Head of caudate nucleus (tissue), 42 donors: ENCODE measurements around the gene HOXB5.

Experiments
- DNase-seq, 42 donors: peaks; one replicate each; pipeline versions ENCODE4 v3.0.0 to v3.0.0-alpha.2; 2020 to 2021; ENCODE audit warnings: mixed read lengths in 7 of 42
- intact Hi-C: fragments of 100-400 bp; cut with DNase I; formaldehyde crosslinking; loops from one replicate; pipeline ENCODE4 v1.15.0; 2022

HOXB5 gene

GRCh38 chr17:48595278-48595999, 1.9 kb upstream of the HOXB5 start:
- intact Hi-C loops, result no loop called here
- no peak for DNase-seq

DNA sequence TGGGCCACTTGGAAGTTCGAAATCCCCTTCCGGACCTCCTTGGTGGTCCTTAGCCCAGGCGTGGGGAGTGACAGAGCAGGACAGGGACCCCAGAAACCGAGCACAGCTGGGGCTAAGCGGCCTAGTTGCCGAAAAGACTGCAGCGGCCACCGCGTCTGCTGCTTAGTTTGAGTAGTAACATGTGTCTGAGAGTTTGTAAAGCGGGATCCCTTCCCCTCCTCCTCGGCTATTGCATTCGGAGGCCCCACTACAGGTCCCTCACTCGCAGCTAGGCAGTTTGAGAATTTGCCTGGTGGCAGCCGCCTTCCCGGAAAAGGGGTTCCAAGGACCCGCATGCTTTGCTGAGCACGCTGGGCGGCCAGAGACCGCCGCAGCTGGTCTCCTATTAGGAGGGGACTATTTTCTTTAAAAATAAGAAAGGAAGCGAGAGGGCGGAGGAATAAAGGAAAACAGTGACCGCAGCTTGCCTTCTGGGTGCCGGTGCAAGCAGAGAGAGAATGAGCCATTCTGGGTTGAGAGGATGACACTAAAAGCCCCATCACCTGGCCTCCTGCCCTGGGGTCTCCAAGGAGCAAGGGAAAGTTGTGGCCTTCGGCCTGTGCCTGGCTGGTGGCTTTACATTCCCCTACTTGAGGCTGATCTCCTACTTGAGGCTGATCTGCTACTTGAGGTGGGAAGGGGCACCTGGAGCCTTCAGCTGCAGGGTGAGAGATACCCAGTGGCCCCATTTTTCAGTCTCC, 1.1 kb upstream of the HOXB5 start:
- DNase-seq, result no peak
- intact Hi-C loops, result no loop called here

- peak in 15 of 42 donors; percentile 8 to 62 (median 33) for DNase-seq
- intact Hi-C loops, result no loop called here
Measured at GRCh38 chr17:48593840-48594537, 410 bp upstream of the HOXB5 start.

- intact Hi-C loops, result no loop called here
- DNase-seq, result no peak
Measured at GRCh38 chr17:48592577-48592976, 1.0 kb downstream of the HOXB5 start.

DNA sequence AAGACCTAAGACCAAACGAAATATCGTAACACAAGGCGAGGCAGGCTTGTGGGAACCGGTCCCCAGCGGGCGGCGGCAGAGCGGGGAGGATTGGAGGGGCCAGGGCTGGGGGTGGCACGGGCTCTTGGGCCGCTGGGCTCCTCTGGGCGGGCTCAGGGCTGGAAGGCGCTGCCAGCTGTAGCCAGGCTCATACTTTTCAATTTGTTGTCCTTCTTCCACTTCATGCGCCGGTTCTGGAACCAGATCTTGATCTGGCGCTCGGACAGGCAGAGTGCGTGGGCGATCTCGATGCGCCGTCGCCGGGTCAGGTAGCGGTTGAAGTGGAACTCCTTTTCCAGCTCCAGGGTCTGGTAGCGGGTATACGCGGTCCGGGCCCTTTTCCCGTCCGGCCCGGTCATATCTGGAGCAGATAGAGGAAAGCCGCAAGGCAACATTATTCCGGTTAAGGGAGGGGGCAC, 1.5 kb downstream of the HOXB5 start:
- intact Hi-C loops, result no loop called here
- DNase-seq, result no peak

- DNase-seq, result no peak
- intact Hi-C loops, result no loop called here
Measured at GRCh38 chr17:48591255-48592056, 2.1 kb downstream of the HOXB5 start.

GRCh38 chr17:48590607-48591161, 2.9 kb downstream of the HOXB5 start:
- intact Hi-C loops, result no loop called here
- no peak for DNase-seq

DNA sequence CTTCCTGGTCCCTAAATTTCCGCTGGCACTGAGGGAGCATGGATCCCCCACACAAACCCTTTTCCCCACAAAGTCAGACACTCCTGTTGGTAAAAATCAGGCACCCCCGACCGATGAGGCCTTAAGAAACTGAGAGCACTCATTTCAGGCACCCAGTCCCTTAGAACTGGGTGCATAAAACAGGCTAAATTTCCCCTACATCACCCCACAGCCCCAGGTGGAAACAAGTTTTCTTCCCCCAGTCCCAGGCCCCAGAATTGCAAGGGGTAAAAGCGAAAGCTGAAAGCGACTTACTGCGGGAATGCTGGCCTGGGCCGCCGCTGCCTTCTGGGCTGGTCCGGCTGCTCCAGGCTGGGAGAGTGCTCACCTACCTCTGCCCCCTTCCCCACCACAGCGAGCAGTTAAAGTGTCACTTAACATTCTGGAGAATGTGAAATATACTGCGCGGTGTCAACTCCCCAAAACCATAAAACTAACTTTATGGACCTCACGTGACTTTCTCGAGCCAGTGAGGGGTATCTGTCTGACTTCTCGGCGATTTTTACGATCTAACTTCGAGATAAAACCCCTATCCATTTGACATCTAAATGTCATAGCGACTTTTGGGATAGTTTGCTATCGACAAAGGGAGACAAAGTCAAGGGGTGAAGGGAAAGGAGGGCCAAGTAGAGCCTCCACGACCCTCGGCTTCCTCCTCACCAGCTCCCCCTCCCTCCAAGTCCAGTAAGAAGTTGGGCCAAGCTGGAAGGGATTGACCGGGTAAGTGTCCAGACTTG, 3.6 kb downstream of the HOXB5 start, which contains the start of gene HOXB3:
Gene HOXB3, minus strand, starts transcription at position 411 of the 776 bp plus-strand sequence. CDS start 37,767 bp downstream, outside the sequence.
- intact Hi-C loops, result no loop called here
- no peak for DNase-seq

GRCh38 chr17:48589060-48589830, 4.3 kb downstream of the HOXB5 start:
- no peak for DNase-seq
- intact Hi-C loops, result no loop called here

- DNase-seq, result no peak
- intact Hi-C loops, result no loop called here
Measured at GRCh38 chr17:48588528-48588927, 5.1 kb downstream of the HOXB5 start.

GRCh38 chr17:48588074-48588415, 5.5 kb downstream of the HOXB5 start:
- DNase-seq, result no peak
- intact Hi-C loops, result no loop called here

DNA sequence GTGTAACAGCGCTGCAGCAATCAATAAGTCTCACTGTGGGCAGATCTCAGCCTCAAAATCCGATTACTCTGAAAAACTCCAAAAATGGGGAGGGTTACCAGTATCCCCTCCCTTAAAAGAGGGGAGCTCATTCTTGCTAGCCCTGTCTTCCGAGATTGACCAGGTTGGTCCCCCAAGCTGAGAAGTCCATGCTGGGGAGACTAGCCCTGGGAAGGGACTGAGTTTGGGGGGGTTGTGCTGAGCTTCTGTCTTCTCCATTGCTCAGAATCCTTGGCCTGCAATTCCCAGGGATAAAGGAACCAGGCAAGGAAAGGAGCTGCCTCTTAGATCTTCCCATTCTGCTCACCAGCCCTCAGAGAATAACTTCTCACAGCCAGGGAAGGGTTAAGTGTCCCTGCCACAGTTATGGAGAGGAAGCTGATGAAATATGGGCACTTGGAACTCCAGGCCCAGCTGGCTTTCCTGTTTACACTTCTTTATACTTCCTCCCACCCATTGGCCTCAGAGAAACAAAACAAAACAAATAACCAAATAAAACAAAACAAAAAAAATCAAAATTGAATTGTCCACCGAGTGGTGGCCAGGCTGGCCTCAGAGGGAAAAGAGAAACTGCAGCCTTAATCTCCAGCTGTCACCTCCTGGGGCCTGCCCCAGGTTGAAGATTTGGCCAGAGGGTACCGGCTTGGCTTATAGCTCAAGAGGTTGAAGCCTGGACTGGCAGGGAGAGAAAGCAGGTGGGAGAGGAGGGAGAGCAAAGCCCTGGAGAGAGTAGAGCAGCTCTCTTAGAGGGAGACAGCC, 6.1 kb downstream of the HOXB5 start:
- intact Hi-C loops, result no loop called here

DNA sequence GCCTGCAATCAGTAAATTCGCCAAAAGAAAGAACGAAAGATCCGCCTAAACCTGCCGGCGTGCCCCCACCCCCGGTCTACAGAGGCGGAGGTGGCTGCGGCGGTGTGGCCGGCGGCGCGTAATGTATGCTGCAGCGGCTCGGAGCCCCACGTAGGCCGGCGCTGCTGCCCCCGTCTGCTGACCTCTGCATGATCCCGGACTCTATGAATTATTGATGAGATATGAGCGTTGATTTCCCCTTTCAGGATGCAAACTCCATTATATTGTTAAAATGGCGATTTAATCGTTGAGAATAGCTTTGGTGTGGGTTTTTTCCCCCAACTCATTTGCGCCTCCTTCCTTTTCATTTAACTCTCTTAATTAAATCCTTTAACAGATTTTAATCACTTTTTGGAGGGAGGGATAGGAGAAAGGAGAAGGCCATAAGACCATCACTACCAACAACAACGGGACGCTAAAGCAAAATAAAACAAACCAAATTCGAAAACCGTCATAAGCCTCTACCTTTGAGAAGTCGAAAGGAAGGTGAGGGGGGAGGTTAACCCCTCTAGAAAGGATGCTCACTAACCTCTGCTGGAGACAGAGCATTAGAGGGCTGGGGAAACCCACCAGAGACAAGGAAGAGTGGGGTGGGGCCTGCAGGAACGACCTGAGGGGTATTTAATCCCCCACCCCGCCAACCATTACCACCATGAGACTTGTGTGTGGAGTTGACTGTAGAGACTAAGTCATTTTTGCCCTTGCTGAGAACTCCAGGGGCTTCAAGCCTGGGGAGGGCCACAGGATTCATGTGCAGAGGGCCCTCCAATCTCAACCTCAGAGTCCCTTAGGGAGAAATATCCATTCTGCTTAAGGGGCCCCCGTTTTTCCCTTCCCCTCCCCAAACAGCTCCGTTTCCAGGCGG, 7.0 kb downstream of the HOXB5 start:
- DNase-seq, result no peak

More for the DNA sequence above, 6.1 kb downstream of the HOXB5 start:
- no peak for DNase-seq

GRCh38 chr17:48584223-48584741, 9.3 kb downstream of the HOXB5 start:
- intact Hi-C loops, result no loop called here
- no peak for DNase-seq

More for the DNA sequence above, 7.0 kb downstream of the HOXB5 start:
- intact Hi-C loops, result no loop called here

DNA sequence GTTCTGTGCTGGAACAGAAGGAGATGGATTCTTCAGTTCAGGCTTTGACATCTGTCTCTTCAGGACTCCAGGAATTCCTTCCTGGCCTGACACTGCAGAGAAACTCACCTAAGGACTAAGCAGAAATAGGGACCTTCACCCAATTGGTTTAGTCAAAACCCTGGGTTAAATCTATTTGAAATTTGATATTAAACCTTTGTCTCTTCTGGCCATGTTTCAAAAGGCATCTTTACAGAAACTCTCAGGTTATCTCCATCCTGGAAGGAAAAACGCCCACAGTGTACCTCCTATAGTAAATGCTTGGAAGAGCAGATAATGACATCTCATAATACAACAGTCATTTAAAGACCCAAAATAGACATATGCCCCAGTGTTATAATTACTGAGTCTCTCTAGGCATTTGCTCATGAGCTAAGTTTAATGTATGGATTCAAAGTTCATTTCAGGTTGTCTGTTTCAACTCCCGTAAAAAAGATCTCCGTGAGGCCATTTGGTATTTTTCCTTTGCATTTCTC, 9.8 kb downstream of the HOXB5 start:
- intact Hi-C loops, result no loop called here
- no peak for DNase-seq
